Stimulated activated CD8-positive, alpha-beta memory T cell treated with anti-CD3 and anti-CD28 coated beads, Interleukin-4, amount 100 ng/mL, for 24 hours (primary cell): ENCODE data around the gene RUNX2.

Experiments used
- DNase-seq: peaks from one replicate; pipeline ENCODE4 v3.0.0-alpha.2; 2020; ENCODE audit warnings: low read depth

RUNX2 gene

GRCh38 chr6:45434381-45434700, 106.2 kb downstream of the RUNX2 start:
- DNase-seq = no peak

- no peak for DNase-seq
Measured at GRCh38 chr6:45436544-45437438, 108.7 kb downstream of the RUNX2 start.

- no peak for DNase-seq
Measured at GRCh38 chr6:45437439-45437815, 109.3 kb downstream of the RUNX2 start.

GRCh38 chr6:45438151-45438550, 110.0 kb downstream of the RUNX2 start:
- DNase-seq = no peak

GRCh38 chr6:45438849-45439406, 110.8 kb downstream of the RUNX2 start:
- DNase-seq = no peak

DNA sequence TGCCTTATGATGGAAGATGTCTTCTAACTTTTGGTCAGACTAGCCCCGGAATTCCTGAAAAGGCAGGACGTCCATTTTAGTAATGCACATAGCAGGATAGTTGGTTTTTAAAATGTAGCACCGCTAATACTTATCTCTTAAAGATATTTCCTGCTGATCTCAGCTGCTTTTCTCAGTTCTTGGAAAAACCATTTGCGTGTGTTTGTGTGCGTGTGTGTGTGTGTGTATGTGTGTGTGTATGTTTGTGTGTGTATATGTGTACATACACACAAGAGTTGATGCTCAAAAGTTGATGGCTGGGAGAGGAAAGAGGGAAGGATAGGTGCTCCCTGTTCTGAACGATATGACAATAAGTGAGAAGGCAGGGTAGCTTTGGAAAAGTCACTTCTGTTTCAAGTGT, 111.3 kb downstream of the RUNX2 start:
- DNase-seq = no peak

DNA sequence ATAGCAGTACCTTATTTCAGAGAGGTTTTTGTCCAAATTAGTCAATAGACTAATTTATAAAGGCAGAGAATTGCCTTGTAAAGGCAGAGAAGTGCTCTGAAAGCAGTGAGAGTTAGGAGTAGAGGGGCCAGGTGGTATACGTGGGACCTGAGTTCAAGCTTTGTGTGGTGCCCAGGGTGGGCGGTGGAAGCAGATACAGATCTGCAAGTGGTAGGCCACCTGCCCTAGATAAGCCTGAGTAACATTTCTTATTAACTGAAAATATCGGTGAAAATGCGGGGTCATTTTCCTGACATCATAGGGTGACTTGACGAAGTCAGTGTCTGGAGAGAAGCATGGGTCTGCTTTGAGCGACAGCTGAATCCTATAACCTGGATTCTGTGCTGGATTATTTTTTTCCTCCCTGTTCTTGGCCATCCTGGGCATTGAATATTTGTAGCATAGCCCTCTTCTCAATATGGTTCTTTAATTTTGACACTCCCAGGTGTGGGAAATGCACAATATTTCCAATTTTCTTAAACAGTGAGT, 111.8 kb downstream of the RUNX2 start:
- DNase-seq = no peak

DNA sequence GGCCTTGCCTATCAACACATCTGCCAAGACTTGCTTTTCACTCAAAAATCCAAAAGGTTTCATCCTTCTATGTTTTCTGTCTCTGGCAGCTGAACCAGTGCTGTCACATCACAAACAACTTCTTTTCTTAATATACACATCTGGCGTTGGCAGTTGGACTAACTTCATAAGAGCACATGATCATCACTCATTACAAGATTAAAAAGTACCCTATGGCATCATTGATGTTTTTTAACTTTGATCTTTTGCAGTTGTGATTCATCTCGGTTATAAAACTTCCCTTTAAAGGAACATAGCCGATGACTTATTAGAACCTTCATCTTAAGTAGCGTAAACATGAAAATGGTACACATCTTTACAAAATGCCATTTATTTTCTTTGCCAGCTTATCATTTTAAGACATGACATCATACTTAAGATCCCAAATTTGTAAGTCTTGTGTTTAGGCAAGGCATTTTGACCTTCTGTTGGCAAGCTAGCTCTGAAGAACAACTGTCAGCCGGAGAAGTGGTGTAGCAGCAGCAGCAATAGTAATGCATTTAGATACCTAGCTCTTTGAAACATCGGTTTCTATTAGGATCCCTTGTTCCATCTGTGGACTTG, 113.8 kb downstream of the RUNX2 start:
- DNase-seq = no peak

GRCh38 chr6:45442716-45443115, 114.6 kb downstream of the RUNX2 start:
- no peak for DNase-seq

GRCh38 chr6:45445364-45445748, 117.2 kb downstream of the RUNX2 start:
- no peak for DNase-seq

- DNase-seq = no peak
Measured at GRCh38 chr6:45445749-45446549, 117.8 kb downstream of the RUNX2 start.

GRCh38 chr6:45447005-45447404, 118.9 kb downstream of the RUNX2 start:
- no peak for DNase-seq

DNA sequence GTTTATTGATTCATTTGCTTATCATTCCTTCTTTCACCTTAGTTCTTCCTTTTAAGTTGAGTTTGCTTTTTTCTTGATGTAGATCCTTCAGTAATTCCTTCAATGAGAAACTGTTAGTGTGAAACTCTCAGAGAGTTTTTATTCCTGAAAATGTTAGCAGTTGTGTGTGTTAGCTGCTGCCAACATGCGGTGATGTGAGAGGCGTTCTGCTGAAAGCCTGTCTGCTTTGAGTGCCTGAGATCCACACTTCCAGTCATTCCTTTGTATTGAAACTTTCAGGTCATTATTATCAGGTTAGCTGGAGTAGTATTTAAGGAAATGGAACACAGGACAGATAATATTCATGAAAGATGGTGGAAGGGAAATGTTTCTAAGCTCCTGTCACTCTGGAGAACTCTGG, 119.6 kb downstream of the RUNX2 start:
- no peak for DNase-seq

GRCh38 chr6:45448417-45449389, 120.6 kb downstream of the RUNX2 start:
- DNase-seq = no peak

- no peak for DNase-seq
Measured at GRCh38 chr6:45450132-45450531, 122.0 kb downstream of the RUNX2 start.

GRCh38 chr6:45450831-45451230, 122.7 kb downstream of the RUNX2 start:
- DNase-seq = no peak

DNA sequence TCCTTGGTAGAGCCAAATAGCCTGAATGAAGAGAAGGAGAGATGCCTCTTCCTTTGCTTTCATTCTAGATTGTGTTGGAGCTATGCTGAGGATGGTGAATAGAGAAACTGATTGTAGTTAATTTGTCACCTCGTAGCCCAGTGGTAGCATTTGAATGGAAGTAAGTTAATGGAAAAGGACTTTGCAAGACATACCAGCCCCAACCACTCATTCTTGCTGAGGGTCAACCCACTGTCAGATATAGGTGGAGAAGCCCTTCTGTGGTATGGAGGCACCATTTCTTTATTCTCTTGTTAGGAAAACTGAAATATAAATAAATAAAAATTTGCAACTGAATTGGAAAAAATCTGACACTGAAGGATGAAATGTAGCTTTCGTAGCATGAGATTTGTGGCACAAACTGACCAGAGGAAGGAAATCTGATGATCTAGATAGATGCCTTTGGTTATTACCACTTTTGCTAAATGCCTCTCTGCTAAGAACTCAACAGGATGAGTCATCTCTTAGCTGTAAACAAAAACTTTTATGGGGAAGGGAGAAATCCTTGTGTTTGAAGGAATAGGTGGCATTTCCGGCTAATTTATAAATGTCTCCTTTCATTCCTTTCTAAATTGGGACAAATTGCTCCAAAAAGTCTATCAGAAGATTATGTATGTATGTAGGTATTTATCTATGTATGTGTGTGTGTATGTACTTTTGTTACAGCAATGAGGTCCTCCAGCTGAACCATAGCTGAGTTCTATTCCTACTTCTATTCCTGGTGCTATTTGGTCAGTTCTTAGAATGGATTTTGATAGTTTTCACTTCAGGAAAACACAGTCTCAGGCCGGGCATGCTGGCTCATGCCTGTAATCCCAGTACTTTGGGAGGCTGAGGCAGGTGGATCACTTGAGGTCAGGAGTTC, 126.1 kb downstream of the RUNX2 start:
- no peak for DNase-seq

GRCh38 chr6:45455408-45455807, 127.3 kb downstream of the RUNX2 start:
- DNase-seq = no peak

DNA sequence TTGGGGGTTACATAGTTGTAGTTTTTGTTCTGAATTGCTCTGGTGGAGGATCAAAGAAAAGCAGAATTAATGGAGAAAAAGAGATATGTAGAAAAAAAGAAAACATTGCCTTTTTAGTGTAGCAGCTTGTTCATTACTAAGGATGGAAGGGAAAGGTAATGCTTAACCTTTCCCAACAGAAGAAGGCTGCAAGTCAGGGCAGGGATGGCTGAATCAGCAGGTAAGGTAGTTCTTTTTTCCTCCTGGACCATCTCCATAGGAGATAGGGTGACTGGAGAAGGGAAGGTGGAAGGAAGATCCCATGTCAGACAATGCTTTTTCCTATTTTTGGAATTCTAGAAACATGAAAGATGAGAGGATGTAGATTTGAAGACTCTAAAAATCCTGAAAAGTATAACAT, 129.0 kb downstream of the RUNX2 start:
- no peak for DNase-seq

- no peak for DNase-seq
Measured at GRCh38 chr6:45458672-45459071, 130.5 kb downstream of the RUNX2 start.
